GM19043 (cell line): Measurements from ENCODE around the gene FREY1.

Source experiments
- ATAC-seq: cut with Tn5 transposase; IDR thresholded peaks from one replicate; pipeline ENCODE4 v1.9.1; 2021; ENCODE audit warnings: low read depth; ENCODE audit not compliant: unreplicated experiment

The FREY1 gene

GRCh38 chr11:45877221-45877620, 29.9 kb downstream of the FREY1 start:
- ATAC-seq = no peak

DNA sequence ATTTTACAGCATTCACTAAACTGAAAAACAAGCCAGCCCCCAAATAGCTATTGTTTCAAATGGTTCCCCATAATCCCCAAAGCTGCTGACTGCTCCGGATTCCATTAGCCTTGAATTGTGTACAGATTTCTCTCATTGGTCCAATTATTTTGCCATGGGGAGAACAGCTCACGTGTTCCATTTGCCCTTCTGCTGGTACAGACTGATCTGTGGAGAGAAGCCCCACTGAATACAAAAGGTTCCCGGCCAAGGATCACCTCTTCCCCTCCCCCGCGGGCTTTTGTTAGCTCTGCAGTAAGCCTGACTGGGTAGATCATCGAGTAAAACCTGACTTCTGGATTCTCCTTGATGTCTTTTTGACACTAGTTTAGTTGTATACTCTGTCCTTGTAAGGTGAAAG, 30.7 kb downstream of the FREY1 start:
- ATAC-seq = no peak

GRCh38 chr11:45872651-45873356, 34.3 kb downstream of the FREY1 start:
- ATAC-seq = no peak

- ATAC-seq = no peak
Measured at GRCh38 chr11:45871638-45872037, 35.4 kb downstream of the FREY1 start.

GRCh38 chr11:45870706-45871105, 36.4 kb downstream of the FREY1 start:
- no peak for ATAC-seq

DNA sequence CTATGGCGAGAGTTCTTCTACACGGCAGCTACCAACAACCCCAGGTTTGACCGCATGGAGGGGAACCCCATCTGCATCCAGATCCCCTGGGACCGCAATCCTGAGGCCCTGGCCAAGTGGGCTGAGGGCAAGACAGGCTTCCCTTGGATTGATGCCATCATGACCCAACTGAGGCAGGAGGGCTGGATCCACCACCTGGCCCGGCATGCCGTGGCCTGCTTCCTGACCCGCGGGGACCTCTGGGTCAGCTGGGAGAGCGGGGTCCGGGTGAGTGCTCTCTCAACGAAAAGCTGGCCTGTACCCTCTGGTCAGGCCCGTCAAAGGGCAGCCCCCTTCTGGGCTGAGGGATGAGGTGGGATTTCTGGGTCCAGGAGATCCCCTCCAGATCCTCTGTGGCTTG, 37.5 kb downstream of the FREY1 start:
- ATAC-seq = no peak

GRCh38 chr11:45864041-45864440, 43.0 kb downstream of the FREY1 start:
- ATAC-seq = no peak

DNA sequence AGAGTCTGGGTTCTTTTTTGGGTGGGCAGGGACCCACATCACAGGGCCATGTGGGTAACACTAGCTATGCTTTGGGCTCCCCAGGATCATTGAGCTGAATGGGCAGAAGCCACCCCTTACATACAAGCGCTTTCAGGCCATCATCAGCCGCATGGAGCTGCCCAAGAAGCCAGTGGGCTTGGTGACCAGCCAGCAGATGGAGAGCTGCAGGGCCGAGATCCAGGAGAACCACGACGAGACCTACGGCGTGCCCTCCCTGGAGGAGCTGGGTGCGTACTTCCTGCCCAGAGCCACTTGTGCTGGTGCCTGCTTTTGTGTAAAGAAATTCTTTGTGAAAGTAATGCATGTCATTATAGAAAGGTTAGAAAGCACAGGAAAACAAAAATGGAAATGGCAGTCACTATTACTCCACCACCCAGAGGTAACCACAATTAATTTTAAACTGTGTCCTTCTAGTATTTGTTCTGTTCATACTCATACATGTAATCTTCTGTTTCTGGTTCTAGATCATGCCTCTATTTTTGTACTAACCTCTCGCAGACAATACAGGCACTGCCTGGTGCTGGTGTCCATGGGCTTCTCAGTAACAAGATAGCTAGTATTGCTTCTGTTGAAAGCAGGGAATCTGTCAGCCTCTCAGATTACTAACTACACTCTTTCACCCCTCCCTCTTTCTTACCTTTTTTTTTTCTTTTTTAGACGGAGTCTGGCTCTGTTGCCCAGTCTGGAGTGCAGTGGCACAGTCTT, 46.1 kb downstream of the FREY1 start:
- ATAC-seq = no peak

GRCh38 chr11:45860348-45860747, 46.7 kb downstream of the FREY1 start:
- no peak for ATAC-seq

GRCh38 chr11:45859661-45860140, 47.4 kb downstream of the FREY1 start:
- ATAC-seq = no peak

DNA sequence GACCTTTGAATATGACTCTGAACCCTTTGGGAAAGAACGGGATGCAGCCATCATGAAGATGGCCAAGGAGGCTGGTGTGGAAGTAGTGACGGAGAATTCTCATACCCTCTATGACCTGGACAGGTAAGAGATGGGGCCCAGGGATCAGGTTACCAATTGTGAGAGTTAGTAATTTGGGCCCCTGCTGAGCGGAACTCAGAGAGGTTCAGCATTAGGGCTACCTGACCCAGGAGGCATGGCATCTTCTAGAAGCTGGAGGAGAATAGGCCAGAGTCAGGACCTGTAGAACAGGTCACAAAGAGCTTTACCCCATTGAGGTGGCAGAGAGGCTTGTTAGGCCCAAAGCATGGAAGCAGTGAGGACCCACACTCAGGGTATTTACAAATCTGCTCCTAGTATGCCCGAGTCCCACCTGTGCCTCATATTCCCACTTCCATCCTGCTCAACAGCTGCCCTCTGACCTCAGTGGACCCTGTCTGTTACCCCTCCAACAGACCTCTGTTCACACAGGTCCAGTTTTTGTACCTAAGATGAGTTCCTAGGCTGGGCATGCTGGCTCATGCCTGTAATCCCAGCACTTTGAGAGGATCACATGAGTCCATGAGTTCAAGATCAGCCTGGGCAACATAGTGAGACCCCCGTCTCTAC, 48.2 kb downstream of the FREY1 start:
- no peak for ATAC-seq

DNA sequence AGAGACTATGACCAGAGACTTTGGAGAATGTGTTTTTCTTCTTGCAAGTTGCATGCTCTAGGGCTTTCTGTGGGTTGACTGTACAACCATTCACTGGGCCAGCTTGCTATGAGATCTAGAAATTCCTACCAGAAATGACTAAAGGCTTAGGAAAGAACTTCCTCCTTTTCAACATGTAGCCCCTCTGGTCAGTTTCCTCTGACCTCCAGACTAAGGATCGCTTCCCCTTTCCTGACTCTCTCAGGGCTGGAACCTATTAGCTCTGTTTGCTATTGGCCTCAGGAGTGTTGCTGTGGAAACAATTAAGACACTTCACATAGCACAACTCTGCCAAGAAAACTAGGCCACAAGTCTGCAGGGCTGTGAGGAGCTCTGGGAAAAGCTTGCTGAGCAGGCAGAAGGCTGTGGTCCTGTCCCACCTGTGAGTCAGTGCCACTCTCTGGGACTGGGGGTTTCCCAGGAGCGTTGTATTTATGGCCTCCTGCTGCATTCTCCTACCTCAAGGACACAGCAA, 49.1 kb downstream of the FREY1 start:
- ATAC-seq = no peak
